A549 (cell line): ENCODE results near the gene PPM1B. TPM values are rescaled to one million over a fixed set of nuclear protein-coding genes. Genes with fewer than 3 reads are reported as not detected.

Source experiments
- ATAC-seq, 2 experiments: fragments of 200-7000 bp in 1 of 2; fragments of >200 bp in 1 of 2; cut with Nextera tagmentation in 1 of 2; cut with Tn5 transposase in 1 of 2; 3 replicates each; pipeline versions ENCODE4 v1.8.0 to v1.9.1; 2018 to 2020; ENCODE audit warnings: mild to moderate bottlenecking in 1 of 2, moderate library complexity in 1 of 2
- CTCF ChIA-PET: fragments of 300-600 bp; sonication (Branson Sonifier 250); formaldehyde crosslinking; extraction: SDS; loops from one replicate; lab custom pipeline; 2021; ENCODE audit warnings: antibody characterized with exemption, inconsistent platforms; lab: Yijun Ruan, JAX
- POLR2A ChIA-PET: fragments of 350-600 bp; formaldehyde crosslinking; extraction: SDS; loops from one replicate; lab custom pipeline; 2021; ENCODE audit warnings: antibody characterized with exemption, inconsistent platforms; lab: Yijun Ruan, JAX
- DNase-seq, 2 experiments: peaks; one replicate each; pipeline versions ENCODE4 v3.0.0 to v3.0.0-alpha.2; 2011 to 2016; ENCODE audit warnings: low read depth in 1 of 2, low spot score in 1 of 2
- FAIRE-seq: peaks from 2 replicates; lab custom pipeline; 2011; peaks lifted over from hg19 to GRCh38; lab: Jason Lieb, UNC
- H3K27ac ChIP-seq, 2 experiments: fragments of >200 bp; sonication (Bioruptor Twin); formaldehyde crosslinking; 3 replicates each; pipeline ENCODE4 v1.5.1; 2016 to 2017
- H3K4me1 ChIP-seq: fragments of >200 bp; sonication (Bioruptor Twin); formaldehyde crosslinking; 3 replicates; pipeline ENCODE4 v1.6.1; 2016
- H3K4me2 ChIP-seq: fragments of >200 bp; sonication (Bioruptor Twin); formaldehyde crosslinking; 3 replicates; pipeline ENCODE4 v1.6.1; 2016
- H3K4me3 ChIP-seq: fragments of >200 bp; sonication (Bioruptor Twin); formaldehyde crosslinking; 3 replicates; pipeline ENCODE4 v1.5.1; 2016
- H3K9me3 ChIP-seq: fragments of >200 bp; sonication (Bioruptor Twin); formaldehyde crosslinking; 3 replicates; pipeline ENCODE4 v1.6.1; 2016
- ATOH8 ChIP-seq: fragments of 250-450 bp; sonication (Bioruptor Pico); IDR thresholded peaks from 2 replicates; pipeline ENCODE4 v1.5.0; 2020; ENCODE audit warnings: low read depth, mild to moderate bottlenecking, moderate library complexity
- BCL3 ChIP-seq: fragments of >200 bp; sonication (Bioruptor Twin); formaldehyde crosslinking; IDR thresholded peaks from 3 replicates; pipeline ENCODE4 v1.6.1; 2016
- CBX2 ChIP-seq: fragments of 200-600 bp; sonication (generic); IDR thresholded peaks from 2 replicates; pipeline ENCODE4 v1.6.1; 2016; ENCODE audit warnings: low read depth, mild to moderate bottlenecking, borderline replicate concordance
- CHD2 ChIP-seq: fragments of 150-350 bp; IDR thresholded peaks from 2 replicates; pipeline ENCODE4 v1.6.1; 2014; ENCODE audit warnings: low read length; ENCODE audit not compliant: partially characterized antibody
- CTCF ChIP-seq: fragments of >200 bp; sonication (Bioruptor Twin); formaldehyde crosslinking; IDR thresholded peaks from 3 replicates; pipeline ENCODE4 v1.5.1; 2016
- E2F6 ChIP-seq: IDR thresholded peaks from 2 replicates; pipeline ENCODE4 v1.6.1; 2012; ENCODE audit warnings: low read depth, borderline replicate concordance
- EP300 ChIP-seq, 2 experiments: fragments of >200 bp; sonication (Bioruptor Twin); formaldehyde crosslinking; IDR thresholded peaks; 2 replicates in 1 of 2; 3 replicates in 1 of 2; pipeline ENCODE4 v1.6.1; 2016 to 2017
- ESRRA ChIP-seq: fragments of 150-350 bp; IDR thresholded peaks from 2 replicates; pipeline ENCODE4 v1.6.1; 2014; ENCODE audit warnings: mild to moderate bottlenecking, low read length, borderline replicate concordance
- FOSL2 ChIP-seq, 2 experiments: fragments of 450-650 bp in 1 of 2; fragments of >200 bp in 1 of 2; sonication (Bioruptor Twin) in 1 of 2; formaldehyde crosslinking; IDR thresholded peaks; 2 replicates each; pipeline versions ENCODE4 v1.5.0 to v1.6.1; 2016 to 2020; ENCODE audit warnings: mild to moderate bottlenecking in 1 of 2, moderate library complexity in 1 of 2
- GATA3 ChIP-seq: IDR thresholded peaks from 2 replicates; pipeline ENCODE4 v1.6.1; 2012; ENCODE audit warnings: borderline replicate concordance
- HMGXB4 ChIP-seq: fragments of 250-450 bp; sonication (Bioruptor Pico); IDR thresholded peaks from 2 replicates; pipeline ENCODE4 v1.5.0; 2021; ENCODE audit warnings: mild to moderate bottlenecking, moderate library complexity, borderline replicate concordance
- JUN ChIP-seq, 2 experiments: fragments of >200 bp; sonication (Bioruptor Twin); formaldehyde crosslinking; IDR thresholded peaks; 2 replicates in 1 of 2; 3 replicates in 1 of 2; pipeline ENCODE4 v1.6.1; 2016 to 2017
- JUNB ChIP-seq: fragments of >200 bp; sonication (Bioruptor Twin); formaldehyde crosslinking; IDR thresholded peaks from 2 replicates; pipeline ENCODE4 v1.6.1; 2016
- MAX ChIP-seq: IDR thresholded peaks from 2 replicates; pipeline ENCODE4 v1.6.1; 2012
- MAZ ChIP-seq: fragments of 150-350 bp; IDR thresholded peaks from 2 replicates; pipeline ENCODE4 v1.6.1; 2014; ENCODE audit warnings: antibody characterized with exemption, low read depth, low read length, borderline replicate concordance
- MYC ChIP-seq: IDR thresholded peaks from 2 replicates; pipeline ENCODE4 v1.6.1; 2012; ENCODE audit warnings: mild to moderate bottlenecking, inconsistent platforms, low read length, improper control_type of control experiment, borderline replicate concordance
- PBX3 ChIP-seq: IDR thresholded peaks from 2 replicates; pipeline ENCODE4 v1.6.1; 2012
- PHF8 ChIP-seq: fragments of 200-600 bp; sonication (generic); IDR thresholded peaks from 2 replicates; pipeline ENCODE4 v1.6.1; 2016; ENCODE audit warnings: low read depth, mild to moderate bottlenecking, antibody characterized with exemption, moderate library complexity, borderline replicate concordance
- POLR2A ChIP-seq: IDR thresholded peaks from 2 replicates; pipeline ENCODE4 v1.6.1; 2012; ENCODE audit warnings: mild to moderate bottlenecking, low read length
- POLR2AphosphoS2 ChIP-seq: conservative IDR thresholded peaks from 2 replicates; pipeline ENCODE4 v1.6.1; 2012; ENCODE audit warnings: low read length, improper control_type of control experiment, inconsistent platforms
- RARB ChIP-seq: fragments of 250-450 bp; sonication (Bioruptor Pico); IDR thresholded peaks from 2 replicates; pipeline ENCODE4 v1.8.0; 2021; ENCODE audit warnings: mild to moderate bottlenecking, moderate library complexity
- REST ChIP-seq: fragments of 200-600 bp; sonication (generic); IDR thresholded peaks from 2 replicates; pipeline ENCODE4 v1.6.1; 2016; ENCODE audit warnings: antibody characterized with exemption, mild to moderate bottlenecking, moderate library complexity
- RFX5 ChIP-seq: fragments of 450-650 bp; IDR thresholded peaks from 2 replicates; pipeline ENCODE4 v1.7.1; 2014; ENCODE audit warnings: antibody characterized with exemption, mild to moderate bottlenecking, moderate library complexity
- RNF2 ChIP-seq: fragments of 200-600 bp; sonication (generic); IDR thresholded peaks from 2 replicates; pipeline ENCODE4 v1.6.1; 2016; ENCODE audit warnings: low read depth, mild to moderate bottlenecking, antibody characterized with exemption, moderate library complexity, borderline replicate concordance
- SMC3 ChIP-seq: fragments of >200 bp; sonication (Bioruptor Twin); formaldehyde crosslinking; IDR thresholded peaks from 3 replicates; pipeline ENCODE4 v1.6.1; 2018; ENCODE audit warnings: inconsistent platforms
- ZC3H11A ChIP-seq: fragments of 450-650 bp; IDR thresholded peaks from 2 replicates; pipeline ENCODE4 v1.6.1; 2014; ENCODE audit warnings: antibody characterized with exemption, mild to moderate bottlenecking
- WGBS: methylation state at CpG from one replicate; pipeline ENCODE4 v1.1.6; 2017; ENCODE audit errors: missing lambda C conversion rate; 5-methylcytosine and 5-hydroxymethylcytosine counted together
- polyA plus RNA-seq, 4 experiments: library from polyadenylated mRNA; depleted of rRNA in 3 of 4; stranded (reverse); fragments of >200 nt; fragmentation: RNase III in 1 of 4; extraction: RNeasy Plus Mini Kit Qiagen cat#74134 plus additional on column Dnase treatment in 1 of 4; gene quantifications; 2 replicates in 3 of 4; 3 replicates in 1 of 4; pipeline ENCODE4 v1.2.3, GENCODE V29; 2011 to 2017

Gene PPM1B
- polyA plus RNA-seq, 2 of the 4 experiments (the other 2 are of a cell fraction) = 49.0 to 75.1 TPM

GRCh38 chr2:44167908-44168680 is 581 bp upstream of the PPM1B start:
- Histone ChIP-seq H3K4me2 (peak overlapping the region; percentile 78), H3K4me1 (peaks cover 26% of the 10 kb centered on the region), H3K27ac (peak overlapping the region; percentile 75 to 82), H3K9me3 (peaks cover 13% of the 10 kb centered on the region; the same call in 2 of the 3 replicates), H3K4me3 (peak overlapping the region; percentile 49)
- no peak for TF ChIP-seq CTCF
- 0 out of 2 replicates have a peak, but pooled peaks have one; percentile 10 for TF ChIP-seq ESRRA
- TF ChIP-seq RNF2 = no peak
- TF ChIP-seq POLR2A = no peak; the same call in 1 of the 2 replicates
- no peak for TF ChIP-seq ZC3H11A
- peak; percentile 95 for TF ChIP-seq PBX3
- TF ChIP-seq BCL3 = no peak
- peak; percentile 63; the same call in 1 of the 2 replicates for TF ChIP-seq PHF8
- peak; percentile 93 for TF ChIP-seq MAX
- TF ChIP-seq HMGXB4 = no peak
- TF ChIP-seq CHD2 = peak; percentile 67
- TF ChIP-seq JUN (IDR thresholded peaks at IDR 0.05) = peak in 1 of 2 experiments; percentile 49; a peak in 2 of 5 replicates
- TF ChIP-seq SMC3 = 0 out of 3 replicates have a peak, but pooled peaks have one; percentile 23
- TF ChIP-seq ATOH8 (CRISPR knock-in tag) = no peak
- TF ChIP-seq RARB (CRISPR knock-in tag) = no peak
- no peak for TF ChIP-seq GATA3
- TF ChIP-seq CBX2 = no peak
- TF ChIP-seq JUNB = no peak
- TF ChIP-seq MAZ = 0 out of 2 replicates have a peak, but pooled peaks have one; percentile 74
- no peak for TF ChIP-seq FOSL2 (IDR thresholded peaks at IDR 0.05)
- no peak for TF ChIP-seq FOSL2 (CRISPR knock-in tag; IDR thresholded peaks at IDR 0.05)
- no peak for TF ChIP-seq POLR2AphosphoS2
- peak; percentile 75 for TF ChIP-seq RFX5
- no peak for TF ChIP-seq EP300 (IDR thresholded peaks at IDR 0.05)
- TF ChIP-seq MYC = 0 out of 2 replicates have a peak, but pooled peaks have one; percentile 18
- TF ChIP-seq REST = peak; percentile 69
- peak; percentile 94 for TF ChIP-seq E2F6
- CTCF ChIA-PET = interaction anchor here (0.9 to 1.9 kb wide), 4 partner anchors 10 to 124 kb away, joined by 3 to 10 read pairs (median 4); no protein-coding TSS in a partner anchor
- peak; percentile 98 for FAIRE-seq
- peak; percentile 99 to 100 for DNase-seq
- peak; percentile 87 to 93 for ATAC-seq
- POLR2A ChIA-PET = interaction anchor here (0.6 to 2.0 kb wide), 23 partner anchors 10 to 1203 kb away, joined by 3 to 6 read pairs (median 3); partner anchors contain the start of genes CAMKMT and PREPL
- 2% methylated on average over 46 of the region's 46 CpGs for WGBS
